ENCODE results near the gene GRIK4. TPM values are rescaled to one million over a fixed set of nuclear protein-coding genes. Genes with fewer than 3 reads are reported as not detected.

The GRIK4 gene
- polyA plus RNA-seq, 1 experiment: not detected

DNA sequence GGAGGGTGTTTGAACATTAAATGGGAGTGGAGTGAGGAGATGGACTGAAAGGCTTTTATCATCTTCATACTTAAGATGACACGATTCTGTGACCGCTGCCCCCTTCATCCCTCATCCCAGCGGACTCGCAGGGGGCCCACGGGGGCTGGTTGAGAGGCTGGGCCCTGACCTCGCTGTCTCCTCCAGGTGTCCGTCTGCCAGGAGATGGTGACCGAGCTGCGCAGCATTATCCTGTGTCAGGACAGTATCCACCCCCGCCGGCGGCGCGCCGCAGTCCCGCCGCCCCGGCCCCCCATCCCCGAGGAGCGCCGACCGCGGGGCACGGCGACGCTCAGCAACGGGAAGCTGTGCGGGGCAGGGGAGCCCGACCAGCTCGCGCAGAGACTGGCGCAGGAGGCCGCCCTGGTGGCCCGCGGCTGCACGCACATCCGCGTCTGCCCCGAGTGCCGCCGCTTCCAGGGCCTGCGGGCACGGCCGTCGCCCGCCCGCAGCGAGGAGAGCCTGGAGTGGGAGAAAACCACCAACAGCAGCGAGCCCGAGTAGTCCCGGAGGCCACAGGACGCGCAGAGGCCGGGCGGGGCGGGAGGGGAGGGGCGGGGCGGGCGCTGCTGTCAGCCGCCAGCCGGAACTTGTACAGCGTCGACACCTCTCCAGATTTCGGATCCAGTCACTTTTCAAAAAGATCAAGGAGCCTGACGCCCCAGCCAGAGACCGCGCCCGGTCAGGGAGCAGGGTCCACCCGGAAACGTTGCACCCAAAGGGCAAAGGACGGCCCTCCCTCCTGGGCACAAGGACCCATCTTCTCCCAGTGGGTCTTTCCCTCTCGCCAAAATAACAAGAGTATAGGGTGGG lies 474.4 kb downstream of the GRIK4 start:
- H3K36me3 ChIP-seq (ENCODE audit: control insufficient read depth, insufficient read depth, low read length): no peaks in the 10 kb centered on the region
- POLR2A ChIA-PET: no interaction called here
- CTCF ChIA-PET: interaction anchor here (0.7 to 1.4 kb wide), 3 partner anchors 8 to 14 kb away, joined by 3 to 5 read pairs (median 5); no protein-coding TSS in a partner anchor
- no peak for TF ChIP-seq CTCF (IDR thresholded peaks at IDR 0.05; ENCODE audit: insufficient read depth, low read depth, low read length)
- no peak for DNase-seq (ENCODE audit: low read depth)
- H3K27me3 ChIP-seq (ENCODE audit: control insufficient read depth, insufficient read depth, low read length): peaks cover 7% of the 10 kb centered on the region
- H3K4me3 ChIP-seq (ENCODE audit: low read depth, low read length): peak overlapping the region; percentile 36

DNA sequence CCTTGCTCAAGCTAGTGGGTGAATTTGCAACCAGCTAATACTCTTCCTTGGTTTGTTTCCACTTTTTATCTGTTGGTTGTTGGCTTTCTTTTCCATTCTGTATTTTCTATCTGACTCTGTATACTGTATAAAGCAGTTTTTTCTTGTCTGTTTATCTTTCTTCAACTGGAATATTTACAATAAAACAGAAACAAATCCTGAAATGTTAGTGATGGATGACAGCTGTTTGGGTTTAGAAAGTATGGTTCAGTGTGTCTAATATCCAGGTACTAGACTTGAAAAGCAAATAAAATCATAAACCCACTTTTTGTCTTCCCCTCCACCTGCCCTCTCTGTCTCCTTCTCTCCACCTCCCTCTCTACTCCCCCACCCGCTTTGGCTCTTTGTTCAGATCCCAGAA lies 477.1 kb downstream of the GRIK4 start:
- POLR2A ChIA-PET: no interaction called here
- H3K27me3 ChIP-seq (ENCODE audit: control insufficient read depth, insufficient read depth, low read length): peaks cover 4% of the 10 kb centered on the region

DNA sequence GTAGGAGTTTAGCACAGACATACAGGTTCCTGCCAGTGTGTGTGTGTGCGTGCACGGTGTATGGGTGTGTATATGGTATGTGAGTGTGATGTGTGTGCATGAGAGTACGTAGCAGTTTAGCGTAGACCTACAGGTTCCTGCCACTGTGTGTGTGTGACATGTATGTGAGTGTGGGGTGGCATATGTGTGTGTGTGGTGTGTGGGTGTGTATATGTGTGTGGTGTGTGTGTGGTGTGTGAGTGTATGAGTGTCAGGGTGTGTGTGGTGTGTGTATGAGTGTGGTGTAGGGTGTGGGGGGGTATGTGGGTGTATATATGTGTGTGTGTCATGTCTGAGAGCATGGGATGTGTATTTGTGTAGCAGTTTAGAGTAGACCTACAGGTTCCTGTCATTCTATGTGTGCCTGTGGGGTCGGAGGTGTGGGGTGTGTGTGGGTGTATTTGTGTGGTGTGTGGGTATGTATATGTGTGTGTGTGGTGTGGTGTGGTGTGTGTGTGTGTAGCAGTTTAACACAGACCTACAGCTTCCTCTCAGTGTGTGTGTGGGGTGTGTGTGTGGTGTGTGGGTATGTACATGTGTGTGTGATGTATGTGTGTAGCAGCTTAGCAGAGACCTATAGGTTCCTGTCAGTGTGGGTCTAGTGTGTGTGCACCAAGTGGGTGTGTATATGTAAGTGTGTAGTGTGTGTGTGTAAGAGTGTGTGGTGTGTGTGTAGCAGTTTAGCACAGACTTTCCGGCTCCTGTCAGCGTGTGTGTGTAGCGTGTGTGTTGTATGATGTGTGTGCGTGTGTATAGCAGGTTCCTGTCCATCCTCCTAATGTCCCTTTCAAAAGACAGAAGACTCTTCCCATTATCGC lies 480.5 kb downstream of the GRIK4 start:
- no peak for TF ChIP-seq CTCF (IDR thresholded peaks at IDR 0.05; ENCODE audit: insufficient read depth, low read depth, low read length)
- DNase-seq (ENCODE audit: low read depth): no peak
- no peak overlapping the region for H3K4me3 ChIP-seq (ENCODE audit: low read depth, low read length)
- no peaks in the 10 kb centered on the region for H3K36me3 ChIP-seq (ENCODE audit: control insufficient read depth, insufficient read depth, low read length)
- ChIA-PET POLR2A (no interaction called here), CTCF (no interaction called here)
- no peaks in the 10 kb centered on the region; the same call in 1 of the 2 replicates for H3K27me3 ChIP-seq (ENCODE audit: control insufficient read depth, insufficient read depth, low read length)

More for the DNA sequence above, 477.1 kb downstream of the GRIK4 start:
- H3K4me3 ChIP-seq (ENCODE audit: low read depth, low read length): no peak overlapping the region
- no peak for DNase-seq (ENCODE audit: low read depth)
- TF ChIP-seq CTCF (IDR thresholded peaks at IDR 0.05; ENCODE audit: insufficient read depth, low read depth, low read length): no peak
- H3K36me3 ChIP-seq (ENCODE audit: control insufficient read depth, insufficient read depth, low read length): no peaks in the 10 kb centered on the region
- CTCF ChIA-PET: interaction anchor here (1.1 kb wide), 2 partner anchors 12 to 206 kb away, joined by 3 to 4 read pairs; no protein-coding TSS in a partner anchor

DNA sequence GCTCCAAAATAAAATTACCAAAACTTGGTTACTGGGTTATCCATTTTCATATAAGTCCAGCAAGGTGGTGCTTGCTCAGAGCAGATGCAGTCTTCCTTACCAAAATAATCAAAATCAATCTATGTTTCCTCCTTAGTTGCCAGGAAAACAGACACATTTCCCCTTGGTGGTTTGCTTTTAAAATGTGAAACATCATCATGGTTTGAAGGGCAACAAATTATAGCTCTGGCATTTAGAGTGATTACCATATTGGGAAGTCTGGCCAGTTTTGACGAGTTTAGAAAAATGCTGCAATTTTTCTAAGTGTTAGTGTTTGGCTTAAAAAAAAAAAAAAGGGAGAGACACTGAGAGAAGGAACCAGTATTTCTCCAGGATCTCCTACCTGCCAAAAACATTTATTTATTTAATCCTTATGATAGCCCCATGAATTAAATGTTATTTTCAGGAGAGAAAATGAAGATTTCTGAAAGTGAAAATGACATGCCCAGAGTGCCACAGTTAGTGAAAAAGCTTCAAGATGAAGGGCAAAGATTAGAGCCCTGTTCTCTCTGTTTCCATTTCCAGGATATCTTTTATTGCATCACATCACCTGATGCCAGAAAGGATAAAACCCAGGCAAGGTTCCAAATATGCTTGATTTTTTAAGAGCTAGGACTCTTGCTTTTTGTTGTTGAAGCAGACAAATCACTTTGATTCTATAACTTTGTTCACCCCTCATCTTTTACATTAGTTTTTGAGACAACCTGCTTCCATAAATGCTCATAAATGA lies 482.7 kb downstream of the GRIK4 start:
- POLR2A ChIA-PET: no interaction called here

More for the DNA sequence above, 482.7 kb downstream of the GRIK4 start:
- no peak overlapping the region for H3K4me3 ChIP-seq (ENCODE audit: low read depth, low read length)
- no peak for DNase-seq (ENCODE audit: low read depth)
- H3K36me3 ChIP-seq (ENCODE audit: control insufficient read depth, insufficient read depth, low read length): no peaks in the 10 kb centered on the region
- no peaks in the 10 kb centered on the region for H3K27me3 ChIP-seq (ENCODE audit: control insufficient read depth, insufficient read depth, low read length)
- no peak for TF ChIP-seq CTCF (IDR thresholded peaks at IDR 0.05; ENCODE audit: insufficient read depth, low read depth, low read length)
- CTCF ChIA-PET: no interaction called here

Measured in BJ (cell line).